Astrocyte (in vitro differentiated cells and primary cell): ENCODE data around the gene DIO3.

ENCODE experiments used
- EZH2 ChIP-seq: IDR thresholded peaks from 2 replicates; pipeline ENCODE4 v1.6.1; 2012; ENCODE audit warnings: mild to moderate bottlenecking, low read length, inconsistent platforms; ENCODE audit not compliant: insufficient read depth
- TF ChIP-seq, protein P1 (sequence below): IDR thresholded peaks from 2 replicates; pipeline ENCODE4 v1.5.1; 2011; ENCODE audit warnings: low read depth, mild to moderate bottlenecking, inconsistent platforms, low read length, moderate library complexity; ENCODE audit not compliant: insufficient read depth

DNA sequence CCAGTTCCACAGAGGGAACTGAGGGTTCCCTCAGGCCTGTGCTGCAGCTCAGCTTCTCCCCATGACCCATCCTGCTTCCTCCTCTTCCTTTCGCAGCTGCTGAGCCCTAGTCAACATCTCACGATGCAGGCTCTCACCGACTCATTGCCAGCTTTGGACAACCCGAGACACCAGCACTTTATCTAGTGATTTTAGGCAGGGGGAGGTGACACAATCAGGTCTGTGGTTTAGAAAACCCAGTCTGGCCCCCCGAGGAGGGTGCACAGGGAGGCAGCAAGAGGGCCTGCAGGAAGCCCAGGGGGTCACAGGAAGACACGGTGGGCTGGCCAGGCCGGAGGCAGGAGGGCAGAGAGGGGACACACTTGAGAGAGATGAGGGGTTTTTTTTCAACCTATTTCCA, 35.4 kb downstream of the DIO3 start:
- TF ChIP-seq, protein P1, sequence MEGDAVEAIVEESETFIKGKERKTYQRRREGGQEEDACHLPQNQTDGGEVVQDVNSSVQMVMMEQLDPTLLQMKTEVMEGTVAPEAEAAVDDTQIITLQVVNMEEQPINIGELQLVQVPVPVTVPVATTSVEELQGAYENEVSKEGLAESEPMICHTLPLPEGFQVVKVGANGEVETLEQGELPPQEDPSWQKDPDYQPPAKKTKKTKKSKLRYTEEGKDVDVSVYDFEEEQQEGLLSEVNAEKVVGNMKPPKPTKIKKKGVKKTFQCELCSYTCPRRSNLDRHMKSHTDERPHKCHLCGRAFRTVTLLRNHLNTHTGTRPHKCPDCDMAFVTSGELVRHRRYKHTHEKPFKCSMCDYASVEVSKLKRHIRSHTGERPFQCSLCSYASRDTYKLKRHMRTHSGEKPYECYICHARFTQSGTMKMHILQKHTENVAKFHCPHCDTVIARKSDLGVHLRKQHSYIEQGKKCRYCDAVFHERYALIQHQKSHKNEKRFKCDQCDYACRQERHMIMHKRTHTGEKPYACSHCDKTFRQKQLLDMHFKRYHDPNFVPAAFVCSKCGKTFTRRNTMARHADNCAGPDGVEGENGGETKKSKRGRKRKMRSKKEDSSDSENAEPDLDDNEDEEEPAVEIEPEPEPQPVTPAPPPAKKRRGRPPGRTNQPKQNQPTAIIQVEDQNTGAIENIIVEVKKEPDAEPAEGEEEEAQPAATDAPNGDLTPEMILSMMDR: no peak
- no peak for TF ChIP-seq EZH2
